Activated CD4-positive, alpha-beta T cell treated with anti-CD3 and anti-CD28 coated beads, Interleukin-2, amount 50 U/mL, for 16 hours (primary cell): ENCODE measurements around the gene OSM.

Experiments
- DNase-seq: peaks from one replicate; pipeline ENCODE4 v3.0.0-alpha.2; 2020

OSM gene

DNA sequence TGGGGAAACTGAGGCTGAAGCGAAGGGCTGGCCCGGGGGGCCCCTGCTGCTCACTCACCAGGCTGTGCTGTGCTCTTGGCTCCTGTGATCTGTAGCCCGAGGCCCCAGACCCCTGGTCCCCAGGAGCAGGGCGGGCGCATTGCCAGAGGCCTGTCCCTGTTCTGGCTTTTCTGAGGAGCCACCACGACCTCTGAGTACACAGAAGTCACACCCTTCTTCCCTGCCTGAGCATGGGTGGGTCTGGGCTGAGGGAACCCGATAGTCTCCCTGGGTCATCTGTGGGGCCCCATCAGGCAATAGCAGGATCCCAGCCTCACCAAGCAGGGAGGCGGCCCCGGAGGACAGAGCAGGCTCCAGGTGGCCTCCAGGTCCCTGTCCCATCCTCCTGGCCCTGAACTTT lies 17.5 kb upstream of the OSM start:
- no peak for DNase-seq

GRCh38 chr22:30283342-30283741 lies 16.7 kb upstream of the OSM start:
- DNase-seq = no peak

DNA sequence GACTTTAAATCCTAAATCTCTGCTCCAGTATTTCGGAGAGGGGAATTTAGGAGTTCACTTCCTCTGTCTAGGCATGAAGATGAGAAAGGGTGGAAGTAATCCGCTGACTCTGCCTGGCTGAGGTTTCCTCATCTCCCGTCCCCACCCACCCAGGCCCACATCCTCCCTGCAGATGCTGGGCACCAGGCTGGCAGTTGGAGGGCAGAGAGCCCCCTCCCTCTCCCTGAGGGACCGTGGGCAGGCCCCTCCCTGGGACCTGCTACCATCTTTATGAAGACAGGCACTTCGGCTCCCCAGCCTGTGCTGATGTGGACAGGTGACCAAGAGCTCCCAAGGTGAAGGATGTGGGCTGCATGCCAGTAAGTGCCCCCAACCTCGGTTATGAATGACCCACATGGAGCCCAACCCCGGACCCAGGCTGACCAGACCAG lies 16.0 kb upstream of the OSM start:
- no peak for DNase-seq

DNA sequence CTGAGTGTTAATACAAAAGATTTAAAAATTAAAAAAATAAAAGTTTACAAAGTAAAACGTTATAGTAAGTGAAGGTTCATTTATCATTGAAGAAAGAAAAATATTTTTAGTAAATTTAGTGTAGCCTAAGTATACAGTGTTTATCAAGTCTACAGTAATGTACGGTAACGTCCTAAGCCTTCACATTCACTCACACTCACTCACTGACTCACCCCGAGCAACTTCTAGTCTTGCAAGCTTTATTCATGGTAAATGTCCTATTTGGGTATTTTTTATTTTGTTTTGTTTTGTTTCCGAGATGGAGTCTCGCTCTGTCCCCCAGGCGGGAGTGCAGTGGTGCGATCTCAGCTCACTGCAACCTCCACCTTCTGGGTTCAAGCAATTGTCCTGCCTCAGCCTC lies 13.9 kb upstream of the OSM start:
- DNase-seq = no peak

DNA sequence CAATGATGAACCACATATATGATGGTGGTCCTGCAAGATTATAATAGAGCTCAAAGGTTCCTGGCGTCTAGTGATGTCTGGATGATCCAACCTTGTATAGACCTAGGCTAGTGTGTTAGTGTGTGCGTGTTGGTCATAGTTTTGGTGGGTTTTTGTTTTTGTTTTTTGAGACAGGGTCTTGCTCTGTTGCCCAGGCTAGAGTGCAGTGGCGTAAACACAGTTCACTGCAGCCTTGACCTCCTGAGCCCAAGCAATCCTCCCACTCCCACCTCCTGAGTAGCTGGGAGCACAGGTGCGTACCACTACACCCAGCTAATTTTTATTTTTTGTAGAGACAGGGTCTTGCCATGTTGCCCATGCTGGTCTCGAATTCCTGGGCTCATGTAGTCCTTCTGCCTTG lies 13.3 kb upstream of the OSM start:
- DNase-seq = no peak

GRCh38 chr22:30279046-30279788 lies 12.6 kb upstream of the OSM start:
- no peak for DNase-seq

GRCh38 chr22:30277547-30278344 lies 11.1 kb upstream of the OSM start:
- DNase-seq = no peak

- DNase-seq = no peak
These were observed 9.4 kb upstream of the OSM start for GRCh38 chr22:30276039-30276438.

DNA sequence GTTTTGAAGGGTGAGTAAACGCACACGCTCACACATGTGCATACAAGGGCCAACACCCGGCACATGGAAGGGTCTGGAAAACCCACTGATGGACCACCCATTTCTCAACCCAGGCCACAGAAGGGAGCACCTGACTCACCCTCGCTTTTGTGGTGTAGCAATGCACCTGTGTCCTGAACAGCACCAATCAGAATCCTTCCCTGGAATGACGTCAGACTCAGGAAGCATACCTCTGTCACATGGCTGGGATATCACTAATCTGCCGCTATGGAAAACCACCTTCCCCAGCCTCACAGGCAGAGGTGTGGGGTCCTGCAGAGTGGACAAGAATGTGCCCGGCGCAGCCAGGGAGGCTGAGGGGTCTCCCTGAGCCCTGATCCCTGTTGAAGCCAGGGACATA lies 9.0 kb upstream of the OSM start:
- DNase-seq = no peak

DNA sequence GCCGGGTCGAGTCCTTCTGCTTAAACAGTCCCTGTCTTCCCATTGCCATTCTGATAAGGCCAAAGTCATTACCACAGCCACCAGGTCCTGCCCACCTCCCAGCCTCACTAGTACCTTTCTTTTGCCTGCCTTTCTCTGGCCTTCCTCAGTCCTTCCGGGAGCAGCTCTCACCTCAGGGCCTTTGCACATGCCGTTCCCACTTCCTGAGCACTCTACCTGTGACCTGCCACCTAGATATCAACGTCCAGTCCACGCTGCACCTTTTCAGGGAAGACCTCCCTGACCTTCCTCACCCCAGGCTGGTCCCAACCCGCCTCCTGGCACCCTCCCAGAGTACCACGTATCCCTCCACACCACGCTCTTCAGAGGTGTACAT lies 7.8 kb upstream of the OSM start:
- no peak for DNase-seq

- DNase-seq = no peak
These were observed 7.2 kb upstream of the OSM start for GRCh38 chr22:30273711-30274436.

DNA sequence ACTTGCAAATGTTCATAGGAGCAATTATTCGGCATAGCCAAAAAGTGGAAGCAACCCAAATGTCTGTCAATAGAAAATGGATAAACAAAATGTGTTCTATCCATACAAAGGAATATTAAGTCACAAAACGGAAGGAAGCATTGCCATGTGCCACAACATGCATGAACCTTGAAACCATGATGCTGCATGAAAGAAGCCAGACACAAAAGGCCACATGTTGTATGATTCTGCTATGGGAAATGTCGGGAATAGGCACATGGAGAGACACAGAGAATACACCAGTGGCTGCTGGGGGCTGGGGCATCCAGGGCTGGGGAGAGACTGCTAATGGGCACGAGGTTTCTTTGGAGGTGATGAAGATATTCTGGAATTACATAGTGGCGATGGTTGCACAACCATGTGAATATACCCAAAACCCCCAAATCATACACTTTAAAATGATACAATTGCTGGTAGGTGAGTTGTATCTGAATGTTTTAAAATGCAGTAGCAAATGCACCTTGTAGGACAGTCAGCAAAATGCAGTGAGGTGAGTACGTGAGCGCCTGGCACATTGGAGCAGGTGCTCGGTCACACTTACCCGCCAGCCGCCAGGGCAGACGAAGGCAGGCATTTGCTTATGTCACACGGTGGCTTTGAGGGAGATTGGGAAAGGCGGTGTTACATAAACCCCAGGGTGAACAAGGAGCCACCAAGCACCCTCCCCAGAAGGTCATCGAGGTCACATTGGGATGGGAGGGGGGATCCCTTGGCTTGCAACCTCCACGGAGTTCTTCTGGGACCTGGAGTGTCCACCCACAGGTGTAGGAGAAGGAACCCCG lies 6.3 kb upstream of the OSM start:
- no peak for DNase-seq

GRCh38 chr22:30270832-30271231 lies 4.2 kb upstream of the OSM start:
- DNase-seq = no peak

- DNase-seq = no peak
These were observed 1.7 kb upstream of the OSM start for GRCh38 chr22:30268331-30268730.

GRCh38 chr22:30267382-30268302 lies 991 bp upstream of the OSM start:
- DNase-seq = peak; percentile 85

DNA sequence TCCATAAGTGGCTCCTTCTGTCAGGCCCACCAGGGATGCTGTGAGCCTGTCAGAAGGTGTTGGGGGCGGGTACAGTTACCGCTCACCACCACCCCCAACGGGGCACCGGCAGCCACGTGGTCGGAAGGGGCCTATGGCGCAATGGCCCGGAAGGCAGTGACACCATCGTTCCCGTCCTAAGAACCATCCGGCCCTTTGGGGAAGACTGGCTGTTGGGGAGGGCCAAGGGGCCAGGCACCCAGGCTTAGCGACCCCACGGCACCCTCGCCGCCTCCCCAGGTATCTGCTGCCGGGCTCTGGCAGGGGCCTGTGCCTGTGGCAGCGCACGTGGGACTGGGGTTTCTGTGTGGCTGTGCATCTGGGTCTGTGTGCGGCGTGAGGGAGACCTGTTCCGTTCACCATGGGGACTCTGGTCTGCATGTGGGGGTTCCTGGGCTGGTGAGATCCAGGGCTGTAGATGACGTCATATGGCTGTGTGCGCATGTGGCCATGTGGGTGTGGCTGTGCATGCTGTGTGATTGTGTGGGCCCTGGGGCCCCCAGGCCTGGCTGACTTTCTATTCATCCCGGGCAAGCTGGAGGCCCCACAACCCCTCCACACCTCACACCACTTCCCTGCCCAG lies 717 bp downstream of the OSM start:
- peak; percentile 91 for DNase-seq

GRCh38 chr22:30265131-30265720 lies 1.4 kb downstream of the OSM start:
- DNase-seq = no peak

DNA sequence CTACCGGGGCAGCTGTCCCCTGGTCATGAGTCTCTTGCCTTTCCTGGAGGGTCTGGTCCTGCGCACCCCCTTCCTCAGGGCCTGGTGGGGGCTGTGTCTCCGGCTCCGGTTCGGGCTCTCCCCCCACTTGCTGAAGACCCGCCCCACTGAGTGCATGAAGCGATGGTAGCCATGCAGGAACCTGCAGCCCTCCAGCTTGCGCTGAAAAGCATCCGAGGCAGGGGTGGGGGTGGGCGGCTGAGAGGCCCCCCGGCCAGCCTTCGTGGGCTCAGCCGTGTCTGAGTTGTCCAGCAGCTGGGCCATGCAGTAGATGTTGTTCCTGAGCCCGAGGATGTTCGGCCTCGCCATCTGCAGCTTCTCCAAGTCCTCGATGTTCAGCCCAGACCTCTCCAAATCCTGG lies 2.8 kb downstream of the OSM start:
- DNase-seq = no peak

- peak; percentile 86 for DNase-seq
These were observed 3.5 kb downstream of the OSM start for GRCh38 chr22:30262917-30263741.

GRCh38 chr22:30262112-30262511 lies 4.5 kb downstream of the OSM start:
- DNase-seq = no peak
